Smooth muscle cell (in vitro differentiated cells): ENCODE measurements around the gene ROBO3. TPM values are rescaled to one million over a fixed set of nuclear protein-coding genes. Genes with fewer than 3 reads are reported as not detected.

Experiments
- DNase-seq: peaks from one replicate; lab custom pipeline; 2025; ENCODE audit not compliant: unreplicated experiment; lab: John Stamatoyannopoulos, UW
- H2AFZ ChIP-seq: fragments of 200-600 bp; sonication (generic); 2 replicates; pipeline ENCODE4 v1.6.0; 2016; ENCODE audit warnings: antibody characterized with exemption, low read depth, mild to moderate bottlenecking
- H3F3A ChIP-seq: fragments of 200-600 bp; sonication (generic); 2 replicates; pipeline ENCODE4 v1.6.0; 2017; ENCODE audit warnings: antibody characterized with exemption, low read depth
- H3K27ac ChIP-seq: fragments of 200-600 bp; sonication (generic); 2 replicates; pipeline ENCODE4 v1.5.1; 2016; ENCODE audit warnings: low read depth, mild to moderate bottlenecking
- H3K27me3 ChIP-seq: fragments of 200-600 bp; sonication (generic); 2 replicates; pipeline ENCODE4 v1.6.1; 2016; ENCODE audit warnings: low read depth, mild to moderate bottlenecking
- H3K36me3 ChIP-seq: fragments of 200-600 bp; sonication (generic); 2 replicates; pipeline ENCODE4 v1.5.1; 2016; ENCODE audit warnings: low read depth
- H3K4me1 ChIP-seq: fragments of 200-600 bp; sonication (generic); 2 replicates; pipeline ENCODE4 v1.5.1; 2016; ENCODE audit warnings: low read depth
- H3K4me2 ChIP-seq: fragments of 200-600 bp; sonication (generic); 2 replicates; pipeline ENCODE4 v1.6.0; 2016; ENCODE audit warnings: mild to moderate bottlenecking
- H3K4me3 ChIP-seq: fragments of 200-600 bp; sonication (generic); 2 replicates; pipeline ENCODE4 v1.5.1; 2016; ENCODE audit warnings: mild to moderate bottlenecking
- H3K79me2 ChIP-seq: fragments of 200-600 bp; sonication (generic); 2 replicates; pipeline ENCODE4 v1.6.0; 2016; ENCODE audit warnings: low read depth, mild to moderate bottlenecking
- H3K9ac ChIP-seq: fragments of 200-600 bp; sonication (generic); 2 replicates; pipeline ENCODE4 v1.6.0; 2016; ENCODE audit warnings: low read depth
- H3K9me3 ChIP-seq: fragments of 200-600 bp; sonication (generic); replicated peaks from 2 replicates; pipeline ENCODE4 v1.5.1; 2016; ENCODE audit warnings: low read depth
- H4K20me1 ChIP-seq: fragments of 200-600 bp; sonication (generic); 2 replicates; pipeline ENCODE4 v1.6.0; 2016; ENCODE audit warnings: low read depth
- WGBS: methylation state at CpG from one replicate; pipeline ENCODE4 v1.1.7; 2016; ENCODE audit warnings: low lambda C conversion rate; 5-methylcytosine and 5-hydroxymethylcytosine counted together
- polyA plus RNA-seq: library from polyadenylated mRNA; unstranded; fragments of >200 nt; fragmentation: Nextera tagmentation; extraction: Ambion mirVana; gene quantifications from 2 replicates; pipeline ENCODE4 v1.2.1, GENCODE V29; 2016
- total RNA-seq: library from RNA; depleted of rRNA; stranded (reverse); fragments of >200 nt; gene quantifications from 2 replicates; pipeline ENCODE4 v1.2.3, GENCODE V29; 2014
- TF ChIP-seq, protein P1 (sequence below): fragments of 200-600 bp; sonication (generic); IDR thresholded peaks from 2 replicates; pipeline ENCODE4 v1.5.1; 2017; ENCODE audit warnings: borderline replicate concordance, mild to moderate bottlenecking, antibody characterized with exemption; ENCODE audit not compliant: insufficient read depth, poor library complexity, severe bottlenecking

Gene ROBO3
- total and polyA plus RNA-seq, 2 experiments from 2014 or later = 8.9 to 12.8 TPM

DNA sequence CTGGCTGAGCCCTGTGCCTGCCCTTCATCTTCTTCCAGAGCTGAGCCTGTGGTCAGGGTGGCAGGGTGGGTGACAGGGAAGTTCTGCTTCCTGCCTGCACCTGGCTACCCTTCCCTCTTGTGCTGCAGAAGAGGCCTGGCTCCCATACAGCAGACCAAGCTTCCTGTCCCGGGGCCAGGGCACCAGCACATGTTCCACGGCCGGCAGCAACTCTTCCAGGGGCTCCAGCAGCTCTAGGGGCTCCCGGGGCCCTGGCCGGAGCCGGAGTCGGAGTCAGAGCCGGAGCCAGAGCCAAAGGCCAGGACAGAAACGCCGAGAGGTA, 15.0 kb downstream of the ROBO3 start:
- H3K27ac ChIP-seq = no peak overlapping the region
- no peak for DNase-seq

DNA sequence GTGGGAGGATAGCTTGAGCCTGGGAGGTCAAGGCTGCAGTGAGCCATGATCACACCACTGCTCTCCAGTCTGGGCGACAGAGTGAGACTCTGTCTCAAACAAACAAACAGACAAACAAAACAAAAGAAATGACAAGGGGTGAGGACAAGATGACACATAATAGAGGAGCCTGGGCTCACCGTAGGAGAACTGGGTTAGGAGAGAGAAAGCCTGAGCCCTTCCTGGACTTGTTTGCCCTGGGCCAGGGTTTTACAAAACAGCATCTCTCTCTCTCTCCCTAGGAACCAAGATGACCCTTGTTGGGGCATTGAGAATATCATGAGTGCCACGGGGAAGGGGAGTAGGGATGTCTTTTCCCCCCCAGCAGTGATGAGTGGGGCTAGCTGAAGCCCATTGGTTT, 15.7 kb downstream of the ROBO3 start:
- TF ChIP-seq, protein P1, sequence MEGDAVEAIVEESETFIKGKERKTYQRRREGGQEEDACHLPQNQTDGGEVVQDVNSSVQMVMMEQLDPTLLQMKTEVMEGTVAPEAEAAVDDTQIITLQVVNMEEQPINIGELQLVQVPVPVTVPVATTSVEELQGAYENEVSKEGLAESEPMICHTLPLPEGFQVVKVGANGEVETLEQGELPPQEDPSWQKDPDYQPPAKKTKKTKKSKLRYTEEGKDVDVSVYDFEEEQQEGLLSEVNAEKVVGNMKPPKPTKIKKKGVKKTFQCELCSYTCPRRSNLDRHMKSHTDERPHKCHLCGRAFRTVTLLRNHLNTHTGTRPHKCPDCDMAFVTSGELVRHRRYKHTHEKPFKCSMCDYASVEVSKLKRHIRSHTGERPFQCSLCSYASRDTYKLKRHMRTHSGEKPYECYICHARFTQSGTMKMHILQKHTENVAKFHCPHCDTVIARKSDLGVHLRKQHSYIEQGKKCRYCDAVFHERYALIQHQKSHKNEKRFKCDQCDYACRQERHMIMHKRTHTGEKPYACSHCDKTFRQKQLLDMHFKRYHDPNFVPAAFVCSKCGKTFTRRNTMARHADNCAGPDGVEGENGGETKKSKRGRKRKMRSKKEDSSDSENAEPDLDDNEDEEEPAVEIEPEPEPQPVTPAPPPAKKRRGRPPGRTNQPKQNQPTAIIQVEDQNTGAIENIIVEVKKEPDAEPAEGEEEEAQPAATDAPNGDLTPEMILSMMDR = no peak

More for the DNA sequence above, 15.0 kb downstream of the ROBO3 start:
- Histone ChIP-seq H4K20me1 (no peaks in the 10 kb centered on the region), H3K79me2 (no peaks in the 10 kb centered on the region), H3K9ac (no peak overlapping the region), H3K4me3 (no peak overlapping the region), H3K4me1 (no peaks in the 10 kb centered on the region), H3F3A (no peaks in the 10 kb centered on the region), H3K36me3 (no peaks in the 10 kb centered on the region), H3K9me3 (no peaks in the 10 kb centered on the region), H3K4me2 (no peak overlapping the region), H3K27me3 (peaks cover 7% of the 10 kb centered on the region), H2AFZ (no peak overlapping the region)
- TF ChIP-seq, protein P1 = no peak
- WGBS = 93% methylated on average over 10 of the region's 10 CpGs

DNA sequence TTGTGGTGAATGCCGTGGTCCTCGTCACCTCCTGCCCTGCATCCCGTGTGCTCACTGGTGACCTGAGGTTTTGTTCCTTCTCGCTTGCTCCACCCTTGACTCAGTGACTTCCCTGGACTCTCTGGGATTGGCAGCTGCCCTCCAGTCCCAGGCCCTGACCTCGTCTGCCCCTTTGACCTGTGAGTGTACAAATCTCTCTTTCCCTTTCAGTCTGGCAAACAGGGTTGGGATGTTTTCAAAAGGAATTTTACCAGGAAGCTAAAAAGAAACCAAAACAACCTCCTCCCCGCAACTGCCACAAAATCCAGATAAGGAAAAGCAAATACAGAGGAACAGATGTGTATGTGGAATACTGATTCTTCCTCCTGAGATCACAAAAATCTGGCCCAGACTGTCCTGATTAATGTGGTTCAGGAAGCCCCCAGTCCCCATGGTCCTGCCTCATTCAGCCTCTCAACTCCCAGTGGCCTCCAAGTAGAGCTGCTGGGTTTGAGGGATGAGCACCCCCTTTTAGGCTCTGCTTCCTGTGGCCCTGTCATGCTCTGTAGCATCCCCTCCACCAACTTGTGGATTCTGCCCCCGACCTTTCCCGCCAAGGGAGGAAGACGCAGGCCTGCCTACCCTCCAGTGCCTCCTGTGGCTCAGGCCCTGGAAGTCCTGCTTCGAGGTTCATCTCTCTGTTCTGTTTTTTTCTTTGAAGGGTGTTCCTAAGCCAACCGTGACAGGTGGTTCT, 17.3 kb downstream of the ROBO3 start:
- H3K9ac ChIP-seq = no peak overlapping the region

More for the DNA sequence above, 15.7 kb downstream of the ROBO3 start:
- Histone ChIP-seq H3K4me3 (no peak overlapping the region), H3K27ac (no peak overlapping the region), H3K27me3 (peaks cover under 1% of the 10 kb centered on the region), H4K20me1 (no peaks in the 10 kb centered on the region), H3K4me2 (no peak overlapping the region), H3F3A (no peaks in the 10 kb centered on the region), H3K79me2 (no peaks in the 10 kb centered on the region), H3K4me1 (no peaks in the 10 kb centered on the region), H3K9me3 (no peaks in the 10 kb centered on the region), H3K9ac (no peak overlapping the region), H2AFZ (no peak overlapping the region), H3K36me3 (no peaks in the 10 kb centered on the region)
- 87% methylated on average over 3 of the region's 3 CpGs for WGBS
- DNase-seq = no peak

More for the DNA sequence above, 17.3 kb downstream of the ROBO3 start:
- TF ChIP-seq, protein P1 = no peak
- no peaks in the 10 kb centered on the region for H3K9me3 ChIP-seq
- no peaks in the 10 kb centered on the region for H3F3A ChIP-seq
- no peaks in the 10 kb centered on the region for H3K4me1 ChIP-seq
- no peaks in the 10 kb centered on the region for H3K36me3 ChIP-seq
- H4K20me1 ChIP-seq = no peaks in the 10 kb centered on the region
- no peak overlapping the region for H3K4me3 ChIP-seq
- 78% methylated on average over 11 of the region's 11 CpGs for WGBS
- H3K4me2 ChIP-seq = no peak overlapping the region
- no peaks in the 10 kb centered on the region for H3K27me3 ChIP-seq
- DNase-seq = no peak
- H3K27ac ChIP-seq = no peak overlapping the region
- no peaks in the 10 kb centered on the region for H3K79me2 ChIP-seq
- H2AFZ ChIP-seq = no peak overlapping the region
